COR-L47 (cell line): Measurements from ENCODE around the gene WDR37.

Experiments used
- DNase-seq: peaks from one replicate; lab custom pipeline; 2025; lab: John Stamatoyannopoulos, UW

WDR37 gene

GRCh38 chr10:1074748-1075308, 18.6 kb downstream of the WDR37 start:
- no peak for DNase-seq

GRCh38 chr10:1078668-1079067, 22.5 kb downstream of the WDR37 start:
- no peak for DNase-seq

GRCh38 chr10:1083581-1083980, 27.4 kb downstream of the WDR37 start:
- no peak for DNase-seq

GRCh38 chr10:1084011-1084950, 28.1 kb downstream of the WDR37 start:
- DNase-seq: no peak

- no peak for DNase-seq
Observed at GRCh38 chr10:1085258-1085657, 29.1 kb downstream of the WDR37 start.

GRCh38 chr10:1086787-1087186, 30.6 kb downstream of the WDR37 start:
- DNase-seq: no peak

- no peak for DNase-seq
Observed at GRCh38 chr10:1089017-1089689, 33.0 kb downstream of the WDR37 start.

- no peak for DNase-seq
Observed at GRCh38 chr10:1090696-1091095, 34.5 kb downstream of the WDR37 start.

- DNase-seq: no peak
Observed at GRCh38 chr10:1093696-1094095, 37.5 kb downstream of the WDR37 start.

- DNase-seq: no peak
Observed at GRCh38 chr10:1094112-1095057, 38.2 kb downstream of the WDR37 start.

- no peak for DNase-seq
Observed at GRCh38 chr10:1095498-1095897, 39.3 kb downstream of the WDR37 start.

GRCh38 chr10:1096287-1096889, 40.2 kb downstream of the WDR37 start:
- DNase-seq: no peak

GRCh38 chr10:1097436-1097835, 41.3 kb downstream of the WDR37 start:
- DNase-seq: no peak

GRCh38 chr10:1100143-1100542, 44.0 kb downstream of the WDR37 start:
- no peak for DNase-seq

GRCh38 chr10:1100691-1101368, 44.6 kb downstream of the WDR37 start:
- DNase-seq: no peak

- DNase-seq: no peak
Observed at GRCh38 chr10:1101946-1102345, 45.8 kb downstream of the WDR37 start.

GRCh38 chr10:1102416-1102815, 46.2 kb downstream of the WDR37 start:
- no peak for DNase-seq

GRCh38 chr10:1102831-1103230, 46.6 kb downstream of the WDR37 start:
- DNase-seq: no peak

GRCh38 chr10:1103551-1103950, 47.4 kb downstream of the WDR37 start:
- no peak for DNase-seq

- no peak for DNase-seq
Observed at GRCh38 chr10:1104971-1105370, 48.8 kb downstream of the WDR37 start.

GRCh38 chr10:1107004-1107403, 50.8 kb downstream of the WDR37 start:
- DNase-seq: no peak
